Activated CD4-positive, alpha-beta T cell treated with anti-CD3 and anti-CD28 coated beads for 36 hours (primary cell): ENCODE data around the gene SIK1. TPM values are rescaled to one million over a fixed set of nuclear protein-coding genes. Genes with fewer than 3 reads are reported as not detected.
A peak's percentile ranks its signal among the peaks of the same experiment; 100 is the strongest.
"Not testable (repeated sequence)": the region's sequence is repeated elsewhere in the genome, so short reads cannot be mapped to it uniquely, and the experiment has no call there.

ENCODE experiments used
- ATAC-seq: fragments of 200-7000 bp; cut with Tn5 transposase; one replicate; pipeline ENCODE4 v1.10.0; 2021; ENCODE audit warnings: mild to moderate bottlenecking, moderate library complexity
- CTCF ChIA-PET: fragments of 350-600 bp; sonication (Branson Sonifier 250); formaldehyde crosslinking; loops from one replicate; lab custom pipeline; 2021; ENCODE audit warnings: antibody characterized with exemption; lab: Charles Lee
- POLR2A ChIA-PET: fragments of 350-600 bp; sonication (Branson Sonifier 250); formaldehyde crosslinking; loops from one replicate; lab custom pipeline; 2021; ENCODE audit warnings: antibody characterized with exemption, inconsistent platforms; lab: Charles Lee
- DNase-seq: peaks from one replicate; pipeline ENCODE4 v3.0.0-alpha.2; 2020
- H3K27ac Mint-ChIP-seq: one replicate; pipeline ENCODE4 v1.8.0; 2021; ENCODE audit warnings: mixed read lengths
- H3K27me3 Mint-ChIP-seq: one replicate; pipeline ENCODE4 v1.8.0; 2021; ENCODE audit warnings: mixed read lengths
- H3K36me3 Mint-ChIP-seq: one replicate; pipeline ENCODE4 v1.8.0; 2021; ENCODE audit warnings: low read depth, mixed read lengths
- H3K4me1 Mint-ChIP-seq: one replicate; pipeline ENCODE4 v1.8.0; 2021; ENCODE audit warnings: mixed read lengths
- H3K4me3 Mint-ChIP-seq: one replicate; pipeline ENCODE4 v1.8.0; 2021; ENCODE audit warnings: mild to moderate bottlenecking, moderate library complexity, mixed read lengths
- H3K9me3 Mint-ChIP-seq: one replicate; pipeline ENCODE4 v1.8.0; 2021; ENCODE audit warnings: low read depth, mixed read lengths
- intact Hi-C, 2 experiments: fragments of 100-400 bp; cut with DNase I in 1 of 2; cut with micrococcal nuclease in 1 of 2; formaldehyde crosslinking; loops; one replicate each; pipeline versions ENCODE4 v1.14.2 to v1.15.1; 2022 to 2024; cut with DNase I, micrococcal nuclease
- total RNA-seq, 2 experiments: library from RNA; stranded (reverse); gene quantifications; one replicate each; pipeline ENCODE4 v1.2.3, GENCODE V29; 2021

SIK1 gene
- 1 to 10 TPM; 6.4 to 9.6 TPM for total RNA-seq

DNA sequence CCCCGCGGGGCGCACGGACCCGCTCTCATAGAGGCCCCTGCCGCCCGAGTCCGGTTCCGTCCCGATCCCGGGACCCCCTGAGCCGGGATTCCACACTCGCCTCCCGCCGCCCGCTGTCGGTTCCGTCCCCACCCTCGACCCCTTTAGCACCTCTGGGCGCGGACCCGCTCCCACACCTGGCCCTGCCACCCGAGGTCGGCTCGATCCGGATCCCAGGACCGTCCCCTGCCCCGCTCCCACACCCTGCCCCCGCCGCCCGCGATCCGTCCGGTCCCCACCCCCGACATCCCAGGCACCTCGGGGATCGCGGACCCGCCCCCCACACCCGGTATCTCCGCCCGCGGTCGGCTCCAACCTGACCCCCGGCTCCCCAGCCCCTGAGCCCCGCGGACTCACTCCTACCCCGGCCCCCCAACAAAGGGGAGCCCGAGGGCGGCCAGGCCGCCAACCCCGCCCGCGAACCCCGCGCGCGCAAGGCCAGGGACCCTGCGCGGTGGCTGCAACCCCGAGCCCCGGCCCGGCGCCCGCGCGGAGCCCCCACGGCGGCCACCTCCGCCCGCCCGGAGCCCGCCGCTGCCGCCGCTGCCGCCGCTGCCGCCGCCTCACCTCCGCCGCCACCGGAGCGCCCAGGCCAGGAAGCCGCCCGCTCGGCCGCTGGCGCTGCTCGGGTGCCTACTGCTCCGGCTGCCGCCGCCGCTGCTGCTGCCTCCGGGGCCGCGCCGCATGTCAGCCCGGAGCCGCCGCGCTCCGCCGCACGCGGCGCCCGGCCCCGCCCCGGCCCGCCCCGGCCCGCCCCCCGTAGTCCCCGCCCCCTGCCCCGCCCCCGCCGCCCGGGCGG, at the start of gene SIK1:
Gene SIK1, minus strand, starts transcription at position 728 of the 838 bp plus-strand sequence. CDS start 953 bp downstream, outside the sequence.
- ATAC-seq, H3K27ac Mint-ChIP-seq, H3K4me3 Mint-ChIP-seq, H3K36me3 Mint-ChIP-seq, DNase-seq, H3K27me3 Mint-ChIP-seq, H3K4me1 Mint-ChIP-seq, CTCF ChIA-PET, H3K9me3 Mint-ChIP-seq, POLR2A ChIA-PET, intact Hi-C loops: not testable (repeated sequence)

DNA sequence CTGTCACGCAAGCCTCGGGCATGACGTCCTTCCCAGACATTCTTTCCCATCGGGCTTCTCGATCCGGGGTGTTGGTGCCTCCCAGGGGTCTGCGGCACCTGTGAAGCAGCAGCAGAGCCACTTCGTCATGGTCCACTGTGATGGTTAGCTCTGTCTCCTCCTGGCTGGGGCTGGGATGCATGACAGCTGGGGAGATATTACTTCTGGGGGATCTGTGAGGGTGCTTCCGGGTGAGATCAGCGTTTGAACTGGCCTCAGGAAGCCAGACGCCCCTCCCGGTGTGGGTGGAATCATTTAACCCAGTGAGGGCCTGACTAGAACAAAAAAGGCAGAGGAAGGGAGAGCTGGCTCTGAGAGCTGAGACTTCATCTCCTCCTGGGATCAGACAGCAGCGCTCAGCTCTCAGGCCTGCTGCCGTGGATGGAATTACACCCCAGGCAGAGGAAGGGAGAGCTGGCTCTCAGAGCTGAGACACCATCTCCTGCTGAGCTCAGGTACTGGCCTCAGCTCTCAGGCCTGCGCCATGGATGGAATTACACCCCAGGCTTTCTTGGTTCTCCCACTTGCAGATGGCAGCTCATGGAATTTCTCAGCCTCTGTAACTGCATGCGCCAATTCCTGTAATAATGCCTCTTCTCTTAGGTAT, 44.8 kb upstream of the SIK1 start:
- H3K36me3 Mint-ChIP-seq, H3K27me3 Mint-ChIP-seq, ATAC-seq, H3K27ac Mint-ChIP-seq, DNase-seq, intact Hi-C loops, CTCF ChIA-PET, H3K9me3 Mint-ChIP-seq, POLR2A ChIA-PET, H3K4me1 Mint-ChIP-seq, H3K4me3 Mint-ChIP-seq: not testable (repeated sequence)

DNA sequence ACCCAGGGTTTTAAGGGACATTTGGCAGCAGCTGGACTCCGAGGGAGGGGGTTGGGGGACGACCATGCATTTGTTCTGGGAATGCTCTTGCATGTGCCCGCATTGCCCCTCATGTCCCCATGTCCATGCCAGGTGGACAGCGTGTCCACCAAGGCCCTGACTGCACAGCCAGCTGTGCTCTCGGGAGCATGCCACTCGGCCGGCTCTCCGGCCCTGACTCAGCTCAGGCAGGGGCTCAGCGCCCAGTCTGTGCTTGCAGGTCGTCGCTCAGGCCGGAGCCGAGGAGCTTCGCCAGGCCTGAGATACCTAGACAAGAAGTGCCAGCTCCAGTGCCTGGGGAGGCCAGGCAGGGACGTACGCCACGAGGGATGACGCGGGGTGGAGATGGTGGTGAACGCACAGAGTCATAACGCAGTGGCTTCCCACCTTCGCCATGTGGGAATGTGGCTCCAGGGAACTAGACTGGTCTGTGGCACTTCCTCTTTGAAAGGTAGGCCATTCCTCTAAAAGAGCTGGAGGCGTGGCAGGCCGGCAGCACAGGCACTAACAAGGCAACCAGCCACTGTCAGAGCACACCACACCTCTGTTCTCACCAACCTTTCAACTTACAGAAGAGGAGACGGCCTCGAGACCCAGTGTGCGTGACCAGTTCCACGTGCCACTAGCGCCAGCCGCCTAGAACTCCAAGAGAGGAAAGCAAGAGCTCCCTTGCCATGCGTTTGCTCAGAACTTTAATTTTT, 43.0 kb upstream of the SIK1 start:
- H3K4me1 Mint-ChIP-seq, ATAC-seq, H3K9me3 Mint-ChIP-seq, H3K36me3 Mint-ChIP-seq, DNase-seq, CTCF ChIA-PET, H3K4me3 Mint-ChIP-seq, H3K27ac Mint-ChIP-seq, POLR2A ChIA-PET, intact Hi-C loops, H3K27me3 Mint-ChIP-seq: not testable (repeated sequence)

DNA sequence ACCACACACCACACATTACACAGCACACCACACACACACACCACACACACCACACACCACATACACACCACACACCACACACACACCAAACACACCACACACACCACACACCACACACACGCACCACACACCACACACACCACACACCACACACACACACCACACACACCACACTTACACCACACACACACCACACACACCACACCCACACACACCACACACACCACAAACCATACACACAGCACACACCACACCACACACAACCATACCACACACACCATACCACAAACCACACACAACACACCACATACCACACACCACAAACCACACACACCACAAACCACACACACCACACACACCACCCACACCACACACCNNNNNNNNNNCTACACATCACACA, 40.9 kb upstream of the SIK1 start:
- Mint-ChIP-seq H3K36me3 (no peaks in the 10 kb centered on the region), H3K27ac (no peak overlapping the region), H3K4me1 (no peaks in the 10 kb centered on the region), H3K27me3 (no peaks in the 10 kb centered on the region), H3K4me3 (no peak overlapping the region), H3K9me3 (no peaks in the 10 kb centered on the region)
- ChIA-PET CTCF (no interaction called here), POLR2A (no interaction called here)
- intact Hi-C loops = no loop called here
- peak; percentile 1 for DNase-seq
- ATAC-seq = no peak

DNA sequence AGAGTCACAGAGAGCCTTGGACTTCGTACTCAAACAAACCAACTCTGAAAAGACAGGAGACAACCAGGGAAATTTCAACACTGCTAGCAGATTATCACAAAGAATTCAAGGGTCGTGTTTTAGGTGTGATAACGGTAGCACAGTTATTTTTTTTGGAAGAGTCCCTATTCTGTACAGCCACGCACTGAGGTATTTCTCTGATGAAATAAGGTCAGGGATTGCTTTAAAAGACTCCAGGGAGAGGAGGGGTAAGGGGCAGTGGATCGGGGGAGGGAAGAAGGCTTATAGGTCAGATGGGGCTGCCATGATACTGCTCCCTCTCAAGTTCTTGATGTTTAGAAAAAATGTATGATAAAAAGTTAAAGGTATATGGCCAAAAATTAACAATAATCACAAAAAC, 38.2 kb upstream of the SIK1 start:
- H3K9me3 Mint-ChIP-seq, H3K27ac Mint-ChIP-seq, H3K4me1 Mint-ChIP-seq, ATAC-seq, DNase-seq, CTCF ChIA-PET, POLR2A ChIA-PET, H3K4me3 Mint-ChIP-seq, H3K27me3 Mint-ChIP-seq, intact Hi-C loops, H3K36me3 Mint-ChIP-seq: not testable (repeated sequence)

DNA sequence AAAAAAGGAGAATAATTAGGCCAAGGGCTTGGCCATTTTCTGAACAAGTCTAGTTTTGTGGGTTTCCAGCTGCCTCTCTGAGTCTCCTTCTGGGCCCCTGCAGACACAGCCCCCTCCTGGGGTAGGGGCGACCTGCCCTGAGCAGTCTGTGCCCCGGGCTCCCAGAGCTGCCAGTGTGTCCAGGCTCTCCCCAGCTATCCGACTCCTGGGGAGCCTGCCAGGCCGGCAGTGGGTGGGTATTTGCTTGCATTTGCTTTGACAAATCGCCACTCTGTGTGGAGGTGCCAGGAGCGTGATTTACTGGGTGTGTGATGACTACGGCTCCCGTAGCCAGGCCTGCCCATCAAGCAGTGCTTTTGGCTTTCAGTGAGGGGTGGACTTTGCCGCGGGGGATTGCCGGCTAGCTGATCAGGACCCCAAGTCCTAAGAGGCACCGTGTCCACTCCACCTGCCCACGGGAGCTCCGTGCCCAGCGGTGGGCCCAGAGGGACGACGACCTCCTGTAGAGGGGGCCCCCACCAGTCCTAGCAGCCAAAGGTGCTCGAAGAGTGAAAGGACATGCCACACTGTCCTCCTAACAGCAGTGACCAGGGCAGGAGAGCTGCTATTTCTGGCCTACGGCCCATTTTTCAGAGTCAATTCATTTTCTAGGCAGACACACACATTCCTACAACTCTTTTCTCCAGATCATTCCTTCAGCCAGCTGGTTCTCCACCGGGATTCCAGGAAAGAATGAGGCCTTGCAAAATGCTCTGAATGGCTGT, 36.7 kb upstream of the SIK1 start:
- CTCF ChIA-PET, POLR2A ChIA-PET, H3K4me1 Mint-ChIP-seq, DNase-seq, H3K27me3 Mint-ChIP-seq, ATAC-seq, intact Hi-C loops, H3K27ac Mint-ChIP-seq, H3K4me3 Mint-ChIP-seq, H3K9me3 Mint-ChIP-seq, H3K36me3 Mint-ChIP-seq: not testable (repeated sequence)

DNA sequence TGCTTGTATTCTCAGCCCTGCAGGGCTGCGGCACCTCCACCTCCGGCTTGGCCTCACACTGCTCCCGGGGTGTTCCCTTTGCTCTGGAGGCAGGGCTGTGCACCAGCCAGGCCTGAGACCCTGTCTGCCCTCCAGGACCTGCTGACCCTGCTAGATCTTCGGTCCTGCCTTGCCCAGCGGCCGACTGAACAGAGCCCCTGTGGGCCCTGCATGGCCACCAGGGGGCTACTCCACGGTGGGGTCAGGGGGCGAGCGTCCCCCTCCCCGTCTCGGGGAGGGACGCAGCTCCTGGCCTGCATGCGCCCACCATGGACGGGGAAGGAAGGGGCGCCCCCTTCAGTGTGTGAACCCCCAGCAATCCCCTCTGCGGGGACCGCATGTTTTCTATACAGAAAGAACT, 36.0 kb upstream of the SIK1 start:
- DNase-seq, H3K27me3 Mint-ChIP-seq, POLR2A ChIA-PET, H3K4me1 Mint-ChIP-seq, H3K4me3 Mint-ChIP-seq, intact Hi-C loops, CTCF ChIA-PET, H3K9me3 Mint-ChIP-seq, H3K27ac Mint-ChIP-seq, ATAC-seq, H3K36me3 Mint-ChIP-seq: not testable (repeated sequence)

DNA sequence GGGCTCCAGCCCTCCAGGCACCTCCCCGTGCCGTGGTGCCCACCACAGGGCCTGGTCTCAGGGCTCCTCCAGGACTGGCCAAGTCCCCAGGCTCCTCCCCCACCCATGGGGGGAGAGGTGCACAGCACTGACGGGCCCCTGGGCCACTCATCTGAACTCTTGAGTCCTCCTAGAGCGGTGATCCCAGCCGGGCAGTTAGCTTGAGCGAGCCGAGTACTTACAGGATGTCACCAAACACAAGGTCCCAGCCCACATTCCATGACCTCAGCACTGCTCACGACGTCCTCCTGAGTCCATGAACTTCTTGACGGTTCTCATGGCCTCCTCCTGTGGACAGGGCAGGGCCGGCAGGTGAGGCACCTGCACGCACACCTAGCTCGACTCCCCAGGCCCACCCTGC, 33.5 kb upstream of the SIK1 start:
- H3K27me3 Mint-ChIP-seq, H3K36me3 Mint-ChIP-seq, POLR2A ChIA-PET, intact Hi-C loops, H3K4me3 Mint-ChIP-seq, ATAC-seq, H3K4me1 Mint-ChIP-seq, H3K27ac Mint-ChIP-seq, DNase-seq, CTCF ChIA-PET, H3K9me3 Mint-ChIP-seq: not testable (repeated sequence)

DNA sequence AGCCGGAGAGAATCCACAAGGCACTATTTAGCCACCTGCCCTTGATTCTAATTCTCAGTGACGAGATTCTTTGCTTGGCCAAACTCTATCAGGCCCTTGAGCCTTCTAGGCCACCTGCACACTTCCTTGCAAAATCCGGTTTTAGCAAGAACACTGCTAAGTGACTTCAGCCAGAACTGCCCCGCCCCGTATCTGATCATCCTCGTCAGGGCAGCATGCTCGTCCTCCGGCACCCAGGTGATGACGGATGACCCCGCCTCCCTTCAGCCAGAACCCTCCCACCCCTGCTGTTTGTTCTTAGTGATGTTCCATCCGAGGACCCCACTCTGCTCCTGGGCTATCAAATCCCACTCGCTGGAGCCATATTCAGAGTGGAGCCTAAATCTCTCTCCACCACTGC, 32.1 kb upstream of the SIK1 start:
- H3K9me3 Mint-ChIP-seq, CTCF ChIA-PET, H3K4me1 Mint-ChIP-seq, POLR2A ChIA-PET, intact Hi-C loops, ATAC-seq, H3K27me3 Mint-ChIP-seq, DNase-seq, H3K4me3 Mint-ChIP-seq, H3K27ac Mint-ChIP-seq, H3K36me3 Mint-ChIP-seq: not testable (repeated sequence)

DNA sequence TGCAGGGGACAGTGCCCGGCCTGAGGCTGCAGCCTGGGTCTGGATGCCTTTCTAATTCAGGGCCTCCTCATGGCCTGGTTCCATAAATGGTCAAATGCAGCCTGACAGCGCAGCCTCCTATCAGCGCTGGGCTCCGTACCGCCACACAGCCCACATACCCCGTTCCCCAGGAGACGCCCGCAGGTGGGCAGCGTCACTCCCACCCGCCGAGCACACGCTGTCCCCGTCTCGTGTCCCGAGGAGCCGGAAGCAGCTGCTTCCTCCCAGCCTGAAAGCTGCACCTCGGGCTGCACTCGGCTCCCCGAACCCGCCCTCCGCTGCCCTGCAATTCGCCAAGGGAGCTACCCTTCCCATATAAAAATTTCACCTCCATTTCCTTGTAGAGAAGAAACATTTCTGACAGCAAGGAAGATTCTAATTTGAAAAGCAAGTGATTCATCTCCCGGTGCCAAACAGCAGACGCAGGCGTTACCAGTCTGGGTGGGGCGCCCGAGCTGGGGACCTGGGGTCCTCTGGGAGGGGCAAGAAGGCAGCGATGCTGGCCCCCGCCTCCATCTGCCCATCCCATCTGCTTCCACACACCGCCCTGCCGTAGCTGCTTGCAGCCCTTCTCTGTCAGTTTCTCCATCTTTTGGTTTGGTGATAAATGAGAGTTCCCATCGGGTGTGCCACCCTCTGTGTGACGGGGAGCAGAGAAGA, 29.8 kb upstream of the SIK1 start:
- H3K4me1 Mint-ChIP-seq, POLR2A ChIA-PET, H3K27ac Mint-ChIP-seq, DNase-seq, intact Hi-C loops, H3K4me3 Mint-ChIP-seq, H3K27me3 Mint-ChIP-seq, CTCF ChIA-PET, H3K9me3 Mint-ChIP-seq, H3K36me3 Mint-ChIP-seq: not testable (repeated sequence)
- ATAC-seq = peak; percentile 64

DNA sequence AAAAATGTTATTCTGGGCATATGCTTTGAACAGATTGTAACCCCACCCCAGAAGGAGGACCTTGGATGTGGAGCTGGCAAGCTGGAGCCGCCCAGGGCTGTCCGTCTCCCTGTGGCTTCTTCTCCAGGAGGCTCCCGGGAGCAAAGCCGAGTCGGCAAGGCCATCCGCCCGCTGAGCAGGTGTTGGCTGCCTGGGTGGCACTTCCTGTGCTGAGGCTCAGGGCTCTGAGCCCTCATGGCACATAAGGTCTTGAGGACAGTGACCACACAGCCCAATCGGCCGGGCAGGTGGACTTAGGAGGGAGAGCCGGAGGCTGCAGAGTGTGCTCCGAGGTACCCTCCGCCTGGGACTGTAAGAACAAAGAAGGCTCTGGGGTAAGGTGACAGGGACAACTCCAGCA, 28.8 kb upstream of the SIK1 start:
- ATAC-seq, H3K4me1 Mint-ChIP-seq, H3K27me3 Mint-ChIP-seq, H3K4me3 Mint-ChIP-seq, POLR2A ChIA-PET, H3K27ac Mint-ChIP-seq, intact Hi-C loops, H3K36me3 Mint-ChIP-seq, H3K9me3 Mint-ChIP-seq, CTCF ChIA-PET, DNase-seq: not testable (repeated sequence)
